ENCODE results near the gene ATP9B.
A peak's percentile ranks its signal among the peaks of the same experiment; 100 is the strongest.

Gene ATP9B

GRCh38 chr18:79193826-79194225 is 124.6 kb downstream of the ATP9B start:
- TF ChIP-seq ZFX (IDR thresholded peaks at IDR 0.05) = no peak
- TF ChIP-seq, protein P1, sequence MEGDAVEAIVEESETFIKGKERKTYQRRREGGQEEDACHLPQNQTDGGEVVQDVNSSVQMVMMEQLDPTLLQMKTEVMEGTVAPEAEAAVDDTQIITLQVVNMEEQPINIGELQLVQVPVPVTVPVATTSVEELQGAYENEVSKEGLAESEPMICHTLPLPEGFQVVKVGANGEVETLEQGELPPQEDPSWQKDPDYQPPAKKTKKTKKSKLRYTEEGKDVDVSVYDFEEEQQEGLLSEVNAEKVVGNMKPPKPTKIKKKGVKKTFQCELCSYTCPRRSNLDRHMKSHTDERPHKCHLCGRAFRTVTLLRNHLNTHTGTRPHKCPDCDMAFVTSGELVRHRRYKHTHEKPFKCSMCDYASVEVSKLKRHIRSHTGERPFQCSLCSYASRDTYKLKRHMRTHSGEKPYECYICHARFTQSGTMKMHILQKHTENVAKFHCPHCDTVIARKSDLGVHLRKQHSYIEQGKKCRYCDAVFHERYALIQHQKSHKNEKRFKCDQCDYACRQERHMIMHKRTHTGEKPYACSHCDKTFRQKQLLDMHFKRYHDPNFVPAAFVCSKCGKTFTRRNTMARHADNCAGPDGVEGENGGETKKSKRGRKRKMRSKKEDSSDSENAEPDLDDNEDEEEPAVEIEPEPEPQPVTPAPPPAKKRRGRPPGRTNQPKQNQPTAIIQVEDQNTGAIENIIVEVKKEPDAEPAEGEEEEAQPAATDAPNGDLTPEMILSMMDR (conservative IDR thresholded peaks at IDR 0.05) = no peak
- no peak overlapping the region for H3K27ac ChIP-seq

GRCh38 chr18:79195716-79196683 is 126.8 kb downstream of the ATP9B start:
- TF ChIP-seq, protein P1 (conservative IDR thresholded peaks at IDR 0.05) = no peak
- TF ChIP-seq ZFX (IDR thresholded peaks at IDR 0.05) = no peak
- no peak overlapping the region for H3K27ac ChIP-seq

GRCh38 chr18:79197531-79197930 is 128.3 kb downstream of the ATP9B start:
- TF ChIP-seq, protein P1 (conservative IDR thresholded peaks at IDR 0.05) = no peak
- TF ChIP-seq ZFX (IDR thresholded peaks at IDR 0.05) = no peak
- no peak overlapping the region for H3K27ac ChIP-seq

DNA sequence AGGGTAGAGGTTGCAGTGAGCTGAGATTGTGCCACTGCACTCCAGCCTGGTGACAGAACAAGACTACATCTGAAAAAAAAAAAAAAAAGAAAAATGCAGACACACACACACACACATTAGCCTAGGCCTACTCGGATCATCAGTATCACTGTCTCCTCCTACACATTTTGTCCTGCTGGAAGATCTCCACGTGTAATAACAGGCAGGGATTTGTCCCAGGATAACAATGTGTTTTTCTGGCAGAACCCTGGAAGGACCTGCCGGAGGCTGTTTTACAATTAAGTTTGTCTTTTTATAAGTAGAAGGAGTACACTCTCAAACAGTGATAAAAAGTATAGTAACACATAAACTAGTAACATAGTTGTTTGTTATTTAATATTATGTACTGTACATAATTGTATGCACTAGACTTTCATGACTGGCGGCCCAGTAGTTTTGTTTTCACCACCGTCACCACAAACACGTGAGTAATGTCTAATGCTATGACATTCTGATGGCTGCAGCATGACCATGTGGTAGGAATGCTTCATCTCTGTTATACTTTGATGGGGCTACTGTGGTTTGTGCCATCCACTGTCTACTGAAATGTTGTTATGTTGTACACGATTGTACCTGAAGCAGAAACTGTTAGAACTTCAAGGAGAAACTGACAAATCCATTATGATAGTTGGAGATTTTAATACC is 130.6 kb downstream of the ATP9B start:
- TF ChIP-seq, protein P1 (conservative IDR thresholded peaks at IDR 0.05) = peak; percentile 35
- no peak for TF ChIP-seq ZFX (IDR thresholded peaks at IDR 0.05)
- H3K27ac ChIP-seq = peak overlapping the region; percentile 71

GRCh38 chr18:79200546-79201268 is 131.5 kb downstream of the ATP9B start:
- TF ChIP-seq, protein P1 (conservative IDR thresholded peaks at IDR 0.05) = no peak
- TF ChIP-seq ZFX (IDR thresholded peaks at IDR 0.05) = no peak
- H3K27ac ChIP-seq = no peak overlapping the region

GRCh38 chr18:79203017-79203605 is 133.9 kb downstream of the ATP9B start:
- no peak for TF ChIP-seq ZFX (IDR thresholded peaks at IDR 0.05)
- TF ChIP-seq, protein P1 (conservative IDR thresholded peaks at IDR 0.05) = no peak
- H3K27ac ChIP-seq = no peak overlapping the region
